CD4-positive, alpha-beta T cell treated with Interleukin-15 for 1 hour (primary cell): ENCODE measurements around the gene EMP2.
"Not testable (repeated sequence)": the region's sequence is repeated elsewhere in the genome, so short reads cannot be mapped to it uniquely, and the experiment has no call there.

Experiments used
- DNase-seq: peaks from one replicate; pipeline ENCODE4 v3.0.0-alpha.2; 2020

The EMP2 gene

DNA sequence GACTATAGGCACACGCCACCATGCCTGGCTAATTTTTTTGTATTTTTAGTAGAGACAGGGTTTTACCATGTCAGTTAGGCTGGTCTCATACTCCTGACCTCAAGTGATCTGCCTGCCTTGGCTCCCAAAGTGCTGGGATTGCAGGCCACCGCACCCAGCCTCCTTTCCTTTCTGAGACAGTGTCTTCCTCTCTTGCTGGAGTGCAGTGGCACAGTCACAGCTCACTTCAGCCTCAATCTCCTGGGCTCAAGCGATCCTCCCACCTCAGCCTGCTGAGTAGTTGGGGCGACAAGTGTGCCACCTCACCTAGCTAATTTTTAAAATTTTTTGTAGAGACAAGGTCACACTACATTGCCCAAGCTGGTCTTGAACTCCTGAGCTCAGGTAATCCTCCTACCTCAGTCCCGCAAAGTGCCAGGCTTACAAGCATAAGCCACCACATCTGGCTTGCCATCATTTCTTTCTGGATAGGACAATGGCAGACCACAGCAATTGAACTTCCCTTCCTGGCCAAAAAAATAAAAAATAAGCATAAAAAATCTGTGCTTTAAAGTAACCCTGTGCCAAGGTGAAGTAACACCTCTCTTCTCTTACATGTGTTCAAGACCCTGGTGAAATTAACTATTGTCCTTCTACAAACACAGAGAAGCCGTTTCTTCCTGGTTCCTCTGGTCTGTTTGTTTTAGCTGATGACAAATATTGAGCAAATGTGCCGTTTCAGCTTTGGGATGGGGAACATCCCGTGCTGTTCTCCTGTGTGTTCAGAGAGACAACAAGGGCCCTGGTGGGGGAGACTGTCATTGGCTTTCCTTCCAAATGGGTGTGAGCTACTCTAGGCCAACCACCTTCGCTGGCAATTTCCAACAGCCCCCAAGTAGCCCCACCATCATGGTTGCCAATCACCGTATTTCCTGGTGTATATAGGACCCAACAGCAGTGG, 60.2 kb downstream of the EMP2 start:
- DNase-seq: no peak

DNA sequence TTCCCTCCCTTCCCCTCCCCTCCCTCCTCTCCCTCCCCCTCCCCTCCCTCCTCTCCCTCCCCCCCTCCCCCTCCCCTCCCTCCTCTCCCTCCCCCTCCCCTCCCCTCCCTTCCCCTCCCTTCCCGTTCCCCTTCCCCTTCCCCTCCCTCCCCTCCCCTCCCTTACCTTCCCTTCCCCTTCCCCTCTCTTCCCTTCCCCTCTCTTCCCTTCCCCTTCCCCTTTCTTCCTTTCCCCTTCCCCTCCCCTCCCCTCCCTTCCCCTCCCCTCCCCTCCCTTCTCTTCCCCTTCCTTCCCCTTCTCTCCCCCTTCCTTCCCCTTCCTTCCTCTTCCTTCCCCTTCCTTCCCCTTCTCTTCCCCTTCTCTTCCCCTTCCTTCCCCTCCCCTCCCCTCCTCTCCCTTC, 61.1 kb downstream of the EMP2 start:
- no peak for DNase-seq

GRCh38 chr16:10518479-10519041, 61.8 kb downstream of the EMP2 start:
- no peak for DNase-seq

DNA sequence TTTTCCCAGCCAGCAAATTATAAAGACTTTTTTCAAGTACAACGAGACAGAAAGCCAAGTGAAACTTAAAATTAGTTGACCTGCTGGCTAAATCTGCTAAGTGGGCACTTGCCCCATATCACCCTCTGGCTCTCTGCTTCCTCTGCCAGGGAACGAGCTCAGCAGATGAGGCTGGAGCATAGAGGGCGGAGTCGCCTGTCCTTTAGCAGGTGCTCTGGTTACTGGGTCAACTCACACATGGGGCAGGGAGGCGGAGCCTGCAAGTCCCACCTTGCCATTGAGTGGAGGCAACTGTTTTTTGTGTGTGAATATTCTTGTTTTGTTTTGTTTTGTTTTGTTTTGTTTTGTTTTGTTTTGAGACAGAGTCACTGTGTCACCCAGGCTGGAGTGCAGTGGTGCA, 62.5 kb downstream of the EMP2 start:
- no peak for DNase-seq

DNA sequence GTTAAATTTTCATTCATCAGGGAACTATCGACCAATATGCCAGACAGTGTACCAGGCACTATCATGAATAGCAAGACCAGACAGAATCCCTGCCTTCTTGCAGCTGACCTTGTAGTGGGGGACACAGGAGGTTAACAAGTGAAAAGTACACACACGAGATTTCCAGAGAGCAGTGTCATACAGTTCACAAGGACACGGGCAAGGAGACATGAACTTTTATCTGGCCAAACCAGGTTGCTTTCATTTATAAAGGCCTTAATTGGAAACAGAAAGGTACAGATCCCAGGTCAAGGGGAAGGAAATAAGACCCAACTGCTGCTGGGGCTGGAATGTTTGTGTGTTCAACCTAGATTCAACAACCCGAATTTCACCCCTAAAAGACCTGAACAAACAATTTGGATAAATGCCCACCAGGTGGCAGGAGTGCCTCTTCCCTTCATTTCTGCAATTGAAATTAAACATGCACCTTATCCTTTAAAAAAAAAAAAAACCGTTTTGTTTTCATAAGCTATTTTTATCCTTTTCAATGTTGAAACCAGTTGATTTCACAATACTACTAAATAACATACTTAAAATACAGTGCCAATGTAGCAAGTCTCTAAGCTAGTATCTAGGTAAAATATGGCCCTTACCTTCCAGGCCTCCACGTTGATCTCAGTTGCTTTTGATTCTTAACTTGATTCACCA, 65.9 kb downstream of the EMP2 start:
- peak; percentile 45 for DNase-seq

DNA sequence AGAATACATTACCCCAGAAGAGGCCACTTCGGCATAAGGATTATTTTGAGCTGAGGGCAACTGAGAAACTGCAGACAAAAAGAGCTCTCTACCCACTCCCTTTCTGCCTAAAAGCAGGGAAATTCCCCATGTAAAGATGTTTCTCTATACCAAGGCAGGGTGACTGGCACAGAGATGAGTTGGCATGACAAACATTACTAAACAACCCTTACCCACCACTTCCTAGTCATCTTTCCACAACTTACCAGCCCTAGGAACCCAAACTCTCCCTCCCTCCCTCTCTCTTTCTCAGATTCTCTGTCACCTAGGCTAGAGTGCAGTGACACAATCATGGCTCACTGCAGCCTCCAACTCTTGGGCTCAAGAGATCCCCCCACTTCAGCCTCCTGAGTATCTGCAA, 68.6 kb downstream of the EMP2 start:
- no peak for DNase-seq

DNA sequence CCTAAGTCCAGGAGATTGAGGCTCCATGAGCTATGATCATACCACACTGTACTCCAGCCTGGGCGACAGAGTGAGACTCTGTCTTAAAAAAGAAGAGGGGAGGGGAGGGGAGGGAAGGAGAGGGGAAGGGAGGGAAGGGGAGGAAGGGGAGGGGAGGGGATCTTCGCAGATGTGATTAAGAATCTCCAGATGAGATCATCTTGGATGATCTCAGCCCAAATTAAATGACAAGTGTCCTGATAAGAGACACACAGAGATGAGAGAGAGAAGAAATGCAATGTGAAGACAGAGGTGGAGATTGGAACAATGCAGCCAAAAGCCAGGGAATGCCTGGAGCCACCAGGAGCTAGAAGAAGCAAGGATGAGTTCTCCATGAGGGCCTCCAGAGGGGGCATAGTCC, 70.1 kb downstream of the EMP2 start:
- DNase-seq: no peak

GRCh38 chr16:10509534-10510025, 70.8 kb downstream of the EMP2 start:
- DNase-seq: peak; percentile 72

- not testable (repeated sequence) for DNase-seq
Observed at GRCh38 chr16:10505286-10505685, 75.1 kb downstream of the EMP2 start.

- no peak for DNase-seq
Observed at GRCh38 chr16:10504404-10504885, 76.0 kb downstream of the EMP2 start.

DNA sequence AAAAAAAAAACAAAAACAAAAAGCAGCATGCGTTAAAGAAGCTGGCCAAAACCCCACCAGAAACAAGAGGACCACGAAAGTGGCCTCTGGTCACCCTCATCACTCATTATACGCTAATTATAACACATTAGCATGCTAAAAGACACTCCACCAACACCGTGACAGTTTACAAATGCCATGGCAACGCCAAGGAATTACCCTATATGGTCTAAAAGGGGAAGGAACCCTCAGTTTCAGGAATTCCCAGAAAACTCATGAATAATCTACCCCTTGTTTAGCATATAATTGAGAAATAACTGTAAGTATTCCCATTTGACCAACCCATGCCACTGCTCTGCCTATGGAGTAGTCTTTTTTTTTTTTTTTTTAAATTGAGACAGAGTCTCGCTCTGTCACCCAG, 77.6 kb downstream of the EMP2 start:
- DNase-seq: no peak

- peak; percentile 21 for DNase-seq
Observed at GRCh38 chr16:10501016-10501607, 79.3 kb downstream of the EMP2 start.

DNA sequence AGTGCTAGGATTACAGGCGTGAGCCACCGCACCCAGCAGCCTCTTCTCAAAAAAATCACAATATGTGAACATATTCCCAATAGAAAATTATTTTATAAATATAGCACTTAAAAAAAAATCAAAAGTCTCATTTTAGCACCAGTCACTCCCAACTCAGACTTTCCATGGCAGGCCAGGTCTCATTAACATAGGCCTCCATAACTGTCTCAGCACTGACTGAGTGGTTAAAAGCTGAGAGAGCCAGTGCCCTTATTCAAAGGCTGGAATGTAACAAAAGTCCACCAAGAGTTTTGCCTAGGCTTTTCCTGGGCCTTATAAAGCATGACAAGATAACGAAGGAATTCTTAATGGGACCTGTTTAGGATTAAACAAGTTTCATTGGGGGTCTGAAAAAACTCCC, 79.8 kb downstream of the EMP2 start:
- no peak for DNase-seq

- no peak for DNase-seq
Observed at GRCh38 chr16:10497132-10498101, 83.0 kb downstream of the EMP2 start.

GRCh38 chr16:10495031-10495345, 85.4 kb downstream of the EMP2 start:
- no peak for DNase-seq

DNA sequence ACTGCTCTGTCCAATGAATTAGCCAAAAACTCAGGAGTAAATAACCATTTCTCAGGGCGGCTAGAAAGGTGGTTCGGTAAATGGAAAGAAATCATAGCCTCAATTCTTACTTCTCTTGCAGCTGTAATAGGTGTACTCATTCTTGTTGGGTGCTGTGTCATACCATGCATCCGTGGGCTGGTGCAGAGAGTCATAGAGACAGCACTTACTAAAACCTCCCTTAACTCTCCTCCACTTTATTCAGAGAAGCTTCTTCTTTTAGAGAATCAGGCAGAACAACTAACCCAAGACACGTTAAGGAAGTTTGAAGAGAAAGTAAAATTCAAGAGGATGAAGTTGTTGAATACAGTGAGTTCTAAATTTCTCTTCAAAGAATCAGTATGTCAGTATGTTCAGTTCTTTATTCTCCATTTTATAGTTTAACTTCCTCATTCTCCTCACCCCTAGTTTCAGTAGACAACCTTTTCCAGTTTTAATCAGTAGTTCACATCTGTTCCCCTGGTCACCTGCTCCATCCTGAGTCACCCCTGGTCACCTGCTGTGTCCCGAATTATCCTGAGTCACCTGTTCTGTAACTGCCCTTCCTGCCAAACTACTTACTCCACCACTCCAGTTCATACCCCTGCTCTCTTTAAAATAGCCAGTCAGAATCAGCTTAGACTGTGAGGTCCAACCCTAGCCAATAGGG, 85.9 kb downstream of the EMP2 start:
- DNase-seq: no peak

GRCh38 chr16:10493276-10493675, 87.1 kb downstream of the EMP2 start:
- DNase-seq: no peak

- DNase-seq: no peak
Observed at GRCh38 chr16:10490141-10490540, 90.3 kb downstream of the EMP2 start.

DNA sequence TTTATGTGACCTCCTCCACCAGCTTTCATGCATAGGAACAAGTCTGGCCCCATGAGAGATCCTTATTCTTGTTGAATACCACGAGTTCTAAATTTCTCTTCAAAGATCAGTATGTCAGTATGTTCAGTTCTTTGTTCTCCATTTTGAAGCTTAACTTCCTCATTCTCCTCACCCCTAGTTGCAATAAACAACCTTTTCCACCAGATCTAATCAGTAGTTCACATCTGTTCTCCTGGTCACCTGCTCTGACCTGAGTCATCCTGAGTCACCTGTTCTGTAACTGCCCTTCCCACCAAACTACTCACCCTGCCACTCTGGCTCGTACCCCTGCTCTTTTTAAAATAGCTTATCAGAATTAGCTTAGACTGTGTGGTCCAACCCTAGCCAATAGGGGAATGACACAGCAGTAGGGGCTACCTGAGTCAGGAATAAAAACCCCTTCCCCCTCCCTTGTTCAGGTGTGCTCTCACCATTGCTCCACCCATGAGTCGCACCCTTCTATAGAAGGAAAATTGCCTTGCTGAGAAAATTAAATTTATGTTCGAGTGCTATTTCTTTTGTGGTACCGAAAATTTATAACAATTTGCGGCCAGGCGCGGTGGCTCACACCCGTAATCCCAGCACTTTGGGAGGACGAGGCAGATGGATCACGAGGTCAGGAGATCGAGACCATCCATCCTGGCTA, 94.6 kb downstream of the EMP2 start:
- DNase-seq: no peak

- DNase-seq: no peak
Observed at GRCh38 chr16:10485159-10485558, 95.2 kb downstream of the EMP2 start.

DNA sequence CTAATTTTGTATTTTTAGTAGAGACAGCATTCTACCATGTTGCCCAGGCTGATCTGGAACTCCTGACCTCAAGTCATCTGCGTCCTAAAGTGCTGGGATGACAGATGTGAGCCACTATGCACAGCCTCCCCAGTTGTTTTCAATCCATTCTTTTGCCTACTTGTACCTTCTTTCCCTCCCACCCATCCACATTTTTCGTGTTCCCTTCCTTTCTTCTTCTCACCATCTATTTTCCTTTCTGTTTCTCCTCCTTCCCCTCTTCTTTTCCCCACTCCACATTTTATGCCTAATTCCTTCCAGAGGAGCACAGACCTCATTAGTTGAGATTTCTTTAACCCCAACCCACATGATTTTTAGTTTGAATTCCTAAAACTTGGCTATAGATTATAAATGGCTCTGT, 100.2 kb downstream of the EMP2 start:
- no peak for DNase-seq
